ENCODE results near the gene DSG4.

The DSG4 gene

DNA sequence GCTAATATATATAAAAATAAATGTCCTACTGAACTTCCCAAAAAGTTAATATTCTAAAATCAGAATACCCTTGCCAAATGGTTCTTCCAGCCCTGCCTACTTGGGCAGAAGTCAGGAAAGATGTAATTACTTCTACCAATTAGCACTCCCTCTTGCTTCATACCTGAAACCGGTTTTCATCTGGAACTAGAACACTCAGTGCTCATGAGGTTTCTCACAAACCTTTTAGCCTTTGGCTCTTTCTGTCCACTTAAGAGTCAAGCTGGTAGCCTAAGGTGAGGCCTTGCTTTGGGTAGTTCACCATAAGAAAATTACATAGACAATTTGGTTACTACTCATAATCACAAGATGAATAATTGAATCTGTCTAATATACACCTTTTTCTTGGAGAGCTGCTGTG is 75.0 kb downstream of the DSG4 start:
- no peak for DNase-seq

- DNase-seq = peak; percentile 3 to 31
These were observed 77.6 kb downstream of the DSG4 start for GRCh38 chr18:31454066-31454708.
